GM21786 (cell line): Measurements from ENCODE around the gene CIAO2A.
"Not testable (repeated sequence)": the region's sequence is repeated elsewhere in the genome, so short reads cannot be mapped to it uniquely, and the experiment has no call there.

Experiments used
- ATAC-seq: cut with Tn5 transposase; IDR thresholded peaks from one replicate; pipeline ENCODE4 v1.9.1; 2021; ENCODE audit not compliant: unreplicated experiment

CIAO2A gene

GRCh38 chr15:64072812-64073211 is 20.8 kb downstream of the CIAO2A start:
- ATAC-seq, result no peak

- no peak for ATAC-seq
Measured at GRCh38 chr15:64071931-64072765, 21.5 kb downstream of the CIAO2A start.

GRCh38 chr15:64070965-64071851 is 22.4 kb downstream of the CIAO2A start:
- ATAC-seq, result no peak

GRCh38 chr15:64070106-64070505 is 23.5 kb downstream of the CIAO2A start:
- no peak for ATAC-seq

- no peak for ATAC-seq
Measured at GRCh38 chr15:64068133-64068532, 25.5 kb downstream of the CIAO2A start.

- no peak for ATAC-seq
Measured at GRCh38 chr15:64067564-64068030, 26.0 kb downstream of the CIAO2A start.

- ATAC-seq, result no peak
Measured at GRCh38 chr15:64066451-64066850, 27.2 kb downstream of the CIAO2A start.

GRCh38 chr15:64060716-64061115 is 32.9 kb downstream of the CIAO2A start:
- ATAC-seq, result no peak

GRCh38 chr15:64059104-64059503 is 34.5 kb downstream of the CIAO2A start:
- not testable (repeated sequence) for ATAC-seq

- no peak for ATAC-seq
Measured at GRCh38 chr15:64058279-64058678, 35.4 kb downstream of the CIAO2A start.

GRCh38 chr15:64053674-64054073 is 40.0 kb downstream of the CIAO2A start:
- ATAC-seq, result not testable (repeated sequence)

GRCh38 chr15:64052925-64053491 is 40.6 kb downstream of the CIAO2A start:
- ATAC-seq, result no peak

- no peak for ATAC-seq
Measured at GRCh38 chr15:64051407-64052259, 42.0 kb downstream of the CIAO2A start.

GRCh38 chr15:64051093-64051402 is 42.6 kb downstream of the CIAO2A start:
- ATAC-seq, result no peak

- ATAC-seq, result no peak
Measured at GRCh38 chr15:64050281-64051092, 43.2 kb downstream of the CIAO2A start.

GRCh38 chr15:64048781-64049460 is 44.7 kb downstream of the CIAO2A start:
- no peak for ATAC-seq

- no peak for ATAC-seq
Measured at GRCh38 chr15:64046421-64047153, 47.1 kb downstream of the CIAO2A start, which contains the start of gene DAPK2. TSS of gene DAPK2 (minus strand) at chr15:64046485. CDS start at chr15:64040261, 6,224 bp downstream.

GRCh38 chr15:64045774-64046420 is 47.7 kb downstream of the CIAO2A start:
- no peak for ATAC-seq
